Neural progenitor cell (in vitro differentiated cells): ENCODE results near the gene P2RY6. TPM values are rescaled to one million over a fixed set of nuclear protein-coding genes. Genes with fewer than 3 reads are reported as not detected.

Experiments
- DNase-seq: peaks from one replicate; pipeline ENCODE4 v3.0.0-alpha.2; 2016; ENCODE audit warnings: low spot score
- H2AFZ ChIP-seq: fragments of 200-600 bp; sonication (generic); replicated peaks from 2 replicates; pipeline ENCODE4 v1.6.1; 2016; ENCODE audit warnings: antibody characterized with exemption
- H3F3A ChIP-seq: fragments of 200-600 bp; sonication (generic); 2 replicates; pipeline ENCODE4 v1.6.1; 2016; ENCODE audit warnings: antibody characterized with exemption, low read depth
- H3K27ac ChIP-seq: fragments of 200-600 bp; sonication (generic); 2 replicates; pipeline ENCODE4 v1.5.1; 2016; ENCODE audit warnings: mild to moderate bottlenecking
- H3K27me3 ChIP-seq: fragments of 200-600 bp; sonication (generic); 2 replicates; pipeline ENCODE4 v1.6.1; 2016; ENCODE audit warnings: mild to moderate bottlenecking, moderate library complexity
- H3K36me3 ChIP-seq: fragments of 200-600 bp; sonication (generic); 2 replicates; pipeline ENCODE4 v1.5.1; 2016
- H3K4me1 ChIP-seq: fragments of 200-600 bp; sonication (generic); 2 replicates; pipeline ENCODE4 v1.6.1; 2016; ENCODE audit warnings: mixed run types
- H3K4me2 ChIP-seq: fragments of 200-600 bp; sonication (generic); 2 replicates; pipeline ENCODE4 v1.6.1; 2016
- H3K4me3 ChIP-seq: fragments of 200-600 bp; sonication (generic); 2 replicates; pipeline ENCODE4 v1.5.1; 2016
- H3K79me2 ChIP-seq: fragments of 200-600 bp; sonication (generic); 2 replicates; pipeline ENCODE4 v1.6.1; 2016; ENCODE audit warnings: low read depth
- H3K9ac ChIP-seq: fragments of 200-600 bp; sonication (generic); 2 replicates; pipeline ENCODE4 v1.6.1; 2016
- H3K9me3 ChIP-seq: fragments of 200-600 bp; sonication (generic); 2 replicates; pipeline ENCODE4 v1.5.1; 2016; ENCODE audit warnings: low read depth
- H4K20me1 ChIP-seq: fragments of 200-600 bp; sonication (generic); 2 replicates; pipeline ENCODE4 v1.6.1; 2016; ENCODE audit warnings: low read depth
- H3K27ac Mint-ChIP-seq: 3 replicates; pipeline ENCODE4 v1.8.0; 2021; ENCODE audit warnings: mixed read lengths
- H3K27me3 Mint-ChIP-seq: 2 replicates; pipeline ENCODE4 v1.8.0; 2022; ENCODE audit warnings: low read depth, mild to moderate bottlenecking, inconsistent platforms, moderate library complexity, mixed read lengths; ENCODE audit not compliant: insufficient read depth
- H3K36me3 Mint-ChIP-seq: 3 replicates; pipeline ENCODE4 v1.8.0; 2021; ENCODE audit warnings: mixed read lengths
- H3K4me1 Mint-ChIP-seq: 3 replicates; pipeline ENCODE4 v1.8.0; 2021; ENCODE audit warnings: mixed read lengths
- H3K4me3 Mint-ChIP-seq: 3 replicates; pipeline ENCODE4 v1.8.0; 2021; ENCODE audit warnings: mild to moderate bottlenecking, moderate library complexity, mixed read lengths
- H3K9me3 Mint-ChIP-seq: 3 replicates; pipeline ENCODE4 v1.8.0; 2020; ENCODE audit warnings: mixed read lengths
- CTCF ChIP-seq: fragments of 200-600 bp; sonication (generic); IDR thresholded peaks from 2 replicates; pipeline ENCODE4 v1.5.1; 2017; ENCODE audit warnings: antibody characterized with exemption, mild to moderate bottlenecking
- EZH2 ChIP-seq: fragments of 200-600 bp; sonication (generic); IDR thresholded peaks from 2 replicates; pipeline ENCODE4 v1.6.1; 2017; ENCODE audit warnings: antibody characterized with exemption, mild to moderate bottlenecking, moderate library complexity
- EZH2phosphoT487 ChIP-seq: fragments of 200-600 bp; sonication (generic); IDR thresholded peaks from 2 replicates; pipeline ENCODE4 v1.6.1; 2017; ENCODE audit warnings: antibody characterized with exemption
- total RNA-seq: library from RNA; depleted of rRNA; stranded (reverse); fragments of >200 nt; gene quantifications from 2 replicates; pipeline ENCODE4 v1.2.3, GENCODE V29; 2015; ENCODE audit warnings: low replicate concordance

P2RY6 gene
- total RNA-seq, 1 donor from 2014 or later, result not detected

- Histone ChIP-seq H3K4me2 (no peak overlapping the region), H3K36me3 (no peaks in the 10 kb centered on the region), H3K9me3 (no peaks in the 10 kb centered on the region), H3K27ac (no peak overlapping the region), H4K20me1 (no peaks in the 10 kb centered on the region), H3K4me1 (peaks cover 7% of the 10 kb centered on the region), H3K27me3 (no peaks in the 10 kb centered on the region), H2AFZ (no peak overlapping the region), H3F3A (no peaks in the 10 kb centered on the region), H3K4me3 (no peak overlapping the region), H3K9ac (no peak overlapping the region), H3K79me2 (no peaks in the 10 kb centered on the region)
- no peak overlapping the region for H3K4me3 Mint-ChIP-seq
- H3K27ac Mint-ChIP-seq, result no peak overlapping the region
- no peak for DNase-seq
- no peaks in the 10 kb centered on the region for H3K36me3 Mint-ChIP-seq
- peaks cover 9% of the 10 kb centered on the region for H3K4me1 Mint-ChIP-seq
- H3K9me3 Mint-ChIP-seq, result no peaks in the 10 kb centered on the region
- TF ChIP-seq CTCF, result no peak
- TF ChIP-seq EZH2phosphoT487, result no peak
- TF ChIP-seq EZH2, result no peak
- H3K27me3 Mint-ChIP-seq, result peaks cover 8% of the 10 kb centered on the region
These were observed 37.5 kb upstream of the P2RY6 start for GRCh38 chr11:73234471-73235181.

GRCh38 chr11:73235236-73235786 lies 36.8 kb upstream of the P2RY6 start:
- Mint-ChIP-seq H3K27ac (no peak overlapping the region), H3K4me3 (no peak overlapping the region), H3K9me3 (no peaks in the 10 kb centered on the region), H3K4me1 (peaks cover 6% of the 10 kb centered on the region), H3K36me3 (no peaks in the 10 kb centered on the region), H3K27me3 (peaks cover 8% of the 10 kb centered on the region)
- H3K79me2 ChIP-seq, result no peaks in the 10 kb centered on the region
- no peaks in the 10 kb centered on the region for H3F3A ChIP-seq
- no peaks in the 10 kb centered on the region for H3K9me3 ChIP-seq
- H3K4me1 ChIP-seq, result peaks cover under 1% of the 10 kb centered on the region
- no peaks in the 10 kb centered on the region for H3K27me3 ChIP-seq
- no peak overlapping the region for H2AFZ ChIP-seq
- no peak overlapping the region for H3K9ac ChIP-seq
- no peak overlapping the region for H3K4me2 ChIP-seq
- H3K36me3 ChIP-seq, result no peaks in the 10 kb centered on the region
- no peak for DNase-seq
- H3K27ac ChIP-seq, result no peak overlapping the region
- H4K20me1 ChIP-seq, result no peaks in the 10 kb centered on the region
- no peak overlapping the region for H3K4me3 ChIP-seq
- TF ChIP-seq EZH2phosphoT487 (no peak), CTCF (no peak), EZH2 (no peak)

- Histone ChIP-seq H3K4me3 (no peak overlapping the region), H3K27ac (no peak overlapping the region), H3K36me3 (no peaks in the 10 kb centered on the region), H4K20me1 (no peaks in the 10 kb centered on the region), H2AFZ (no peak overlapping the region), H3K4me1 (no peaks in the 10 kb centered on the region), H3K79me2 (no peaks in the 10 kb centered on the region), H3K4me2 (no peak overlapping the region), H3K27me3 (no peaks in the 10 kb centered on the region), H3K9me3 (no peaks in the 10 kb centered on the region), H3K9ac (no peak overlapping the region), H3F3A (no peaks in the 10 kb centered on the region)
- H3K27ac Mint-ChIP-seq, result no peak overlapping the region
- peaks cover 6% of the 10 kb centered on the region for H3K4me1 Mint-ChIP-seq
- no peak for DNase-seq
- H3K27me3 Mint-ChIP-seq, result peaks cover 8% of the 10 kb centered on the region
- no peaks in the 10 kb centered on the region for H3K9me3 Mint-ChIP-seq
- TF ChIP-seq EZH2 (no peak), CTCF (no peak), EZH2phosphoT487 (no peak)
- no peak overlapping the region for H3K4me3 Mint-ChIP-seq
- H3K36me3 Mint-ChIP-seq, result no peaks in the 10 kb centered on the region
These were observed 35.9 kb upstream of the P2RY6 start for GRCh38 chr11:73236205-73236765.
